NCI-H146 (cell line): Measurements from ENCODE around the gene BEND6.
"Not testable (repeated sequence)": the region's sequence is repeated elsewhere in the genome, so short reads cannot be mapped to it uniquely, and the experiment has no call there.

Experiments
- DNase-seq: peaks from one replicate; lab custom pipeline; 2025; lab: John Stamatoyannopoulos, UW

BEND6 gene

GRCh38 chr6:57033228-57033627 is 78.3 kb downstream of the BEND6 start:
- DNase-seq: no peak

GRCh38 chr6:57035549-57035948 is 80.6 kb downstream of the BEND6 start:
- DNase-seq: no peak

DNA sequence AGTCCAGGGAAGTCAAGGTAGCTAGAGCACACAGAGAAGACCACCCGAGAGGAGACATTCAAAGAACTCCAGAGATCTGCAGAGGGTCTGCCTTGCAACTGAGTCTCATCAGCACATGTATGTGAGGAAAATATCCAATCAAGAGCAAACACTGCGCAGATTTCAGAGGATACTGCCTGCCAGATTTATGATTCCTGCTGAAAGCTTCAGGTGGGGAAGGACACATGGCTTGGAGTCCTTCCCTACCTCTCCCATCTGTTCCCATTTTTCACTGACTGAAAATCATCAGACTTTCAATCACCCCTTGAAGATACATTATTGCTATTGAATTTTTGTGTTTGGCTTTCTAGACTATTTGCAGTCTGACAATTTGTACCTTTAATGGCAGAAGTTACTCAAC is 84.0 kb downstream of the BEND6 start:
- no peak for DNase-seq

- DNase-seq: no peak
Observed at GRCh38 chr6:57040011-57040410, 85.1 kb downstream of the BEND6 start.

- not testable (repeated sequence) for DNase-seq
Observed at GRCh38 chr6:57044061-57044460, 89.2 kb downstream of the BEND6 start.

DNA sequence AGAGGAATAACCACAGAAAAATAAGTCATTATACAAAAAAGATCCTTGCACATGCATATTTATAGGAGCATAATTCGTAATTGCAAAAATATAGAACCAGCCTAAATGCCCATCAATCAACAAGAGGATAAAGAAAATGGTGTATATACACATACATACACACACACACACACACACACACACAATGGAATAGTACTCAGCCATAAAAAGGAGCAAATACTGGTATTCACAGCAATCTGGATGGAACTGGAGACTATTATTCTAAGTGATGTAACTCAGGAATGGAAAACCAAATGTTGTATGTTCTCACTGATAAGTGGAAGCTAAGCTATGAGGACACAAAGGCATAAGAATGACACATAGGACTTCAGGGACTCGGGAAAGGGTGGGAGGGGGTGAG is 89.7 kb downstream of the BEND6 start:
- DNase-seq: no peak

- DNase-seq: peak; percentile 95
Observed at GRCh38 chr6:57046332-57047256, 91.7 kb downstream of the BEND6 start, which contains the start of gene KIAA1586. Gene KIAA1586 (plus strand): TSS chr6:57046693. CDS start chr6:57046756, 63 bp downstream.

DNA sequence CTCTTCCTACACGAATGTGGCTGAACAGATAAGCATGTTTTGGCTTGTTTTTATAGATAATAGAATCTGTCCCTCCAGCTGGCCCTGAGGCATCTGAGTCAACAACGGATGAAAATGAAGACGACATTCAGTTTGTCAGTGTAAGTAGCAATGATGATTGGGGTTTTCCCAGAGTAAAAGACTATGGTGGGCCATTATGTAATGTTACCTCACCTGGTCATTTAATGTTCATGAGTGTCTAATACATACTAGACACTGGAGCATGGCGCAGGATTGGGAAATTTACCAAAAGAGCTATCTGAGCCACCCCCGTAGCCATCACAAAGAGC is 92.3 kb downstream of the BEND6 start:
- not testable (repeated sequence) for DNase-seq

DNA sequence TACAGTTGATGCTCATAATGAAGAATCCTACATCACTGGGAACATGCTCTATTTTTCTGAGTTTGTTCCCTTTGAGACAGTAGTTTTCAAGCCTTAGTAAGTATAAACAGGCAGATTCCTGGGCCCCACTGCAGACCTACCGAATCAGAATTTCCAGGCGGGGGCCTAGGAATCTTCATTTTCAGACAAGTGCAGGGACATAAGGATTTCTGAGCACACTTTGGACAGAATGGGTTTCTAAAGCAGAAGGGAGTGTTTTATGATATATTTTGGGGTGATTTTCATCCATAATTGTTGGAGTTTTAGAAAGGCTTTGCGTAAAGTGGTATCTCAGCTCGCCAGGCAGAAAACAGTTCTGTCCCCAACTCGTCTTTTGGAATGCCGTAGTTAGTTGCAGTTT is 93.0 kb downstream of the BEND6 start:
- DNase-seq: not testable (repeated sequence)

GRCh38 chr6:57048577-57048976 is 93.7 kb downstream of the BEND6 start:
- no peak for DNase-seq

DNA sequence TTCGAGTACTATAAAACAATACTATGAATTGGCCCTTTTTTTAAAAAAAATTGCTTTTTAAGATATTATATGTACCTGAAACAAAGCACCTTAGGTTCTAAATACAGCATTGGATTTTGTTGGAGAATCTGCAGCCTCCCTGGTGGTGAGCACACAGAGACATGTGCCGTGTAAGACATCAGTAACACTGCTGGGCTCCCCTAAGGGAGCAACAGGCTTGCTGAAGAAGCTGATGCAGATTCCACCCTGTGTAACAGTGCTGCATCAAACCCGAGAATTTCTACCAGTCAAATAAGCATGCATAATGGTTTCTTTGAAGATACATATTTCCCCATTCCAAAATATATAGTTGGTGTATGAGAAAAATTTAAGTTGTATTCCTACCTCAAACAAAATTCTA is 108.9 kb downstream of the BEND6 start:
- no peak for DNase-seq

- DNase-seq: no peak
Observed at GRCh38 chr6:57064809-57065208, 109.9 kb downstream of the BEND6 start.

GRCh38 chr6:57068061-57068460 is 113.2 kb downstream of the BEND6 start:
- no peak for DNase-seq

- DNase-seq: no peak
Observed at GRCh38 chr6:57069228-57069627, 114.3 kb downstream of the BEND6 start.

GRCh38 chr6:57069920-57070331 is 115.0 kb downstream of the BEND6 start:
- no peak for DNase-seq

- DNase-seq: no peak
Observed at GRCh38 chr6:57072108-57072507, 117.2 kb downstream of the BEND6 start.

DNA sequence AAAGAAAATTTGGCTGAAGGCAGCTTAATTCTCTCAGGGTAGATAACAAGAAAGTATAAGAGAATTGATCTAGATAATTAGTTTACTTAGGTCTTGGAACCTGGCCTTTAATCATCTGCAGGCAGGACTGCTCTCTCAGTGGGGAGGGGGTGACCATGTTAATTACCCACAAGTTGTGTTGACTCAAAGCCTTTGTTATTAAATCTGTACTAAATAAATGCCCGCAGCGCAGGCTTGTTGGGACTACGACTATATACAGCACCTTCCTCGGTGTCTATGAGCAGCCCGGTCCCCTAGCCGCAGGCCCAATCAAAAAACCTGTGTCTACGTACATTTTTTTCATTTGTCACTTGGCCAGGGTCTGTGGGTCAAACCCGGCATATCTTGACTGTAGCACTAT is 119.5 kb downstream of the BEND6 start:
- DNase-seq: no peak

DNA sequence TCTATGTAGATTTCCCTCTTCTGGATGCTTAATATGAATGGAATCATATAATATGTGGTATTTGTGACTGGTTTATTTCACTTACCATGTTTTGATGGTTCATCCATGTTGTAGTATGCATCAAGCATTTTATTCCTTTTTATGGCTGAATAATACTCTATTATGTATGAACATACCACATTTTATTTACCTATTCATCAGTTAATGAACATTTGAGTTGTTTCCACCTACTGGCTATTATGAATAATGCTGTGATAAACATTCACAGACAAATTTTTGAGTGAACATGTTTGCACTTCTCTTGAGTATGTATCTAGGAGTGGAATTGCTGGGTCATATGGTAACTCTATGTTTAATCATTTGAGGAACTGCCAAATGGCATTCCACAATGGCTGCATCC is 120.2 kb downstream of the BEND6 start:
- DNase-seq: no peak
